ENCODE measurements around the gene ISOC2.
"Not testable (repeated sequence)": the region's sequence is repeated elsewhere in the genome, so short reads cannot be mapped to it uniquely, and the experiment has no call there.

Gene ISOC2

GRCh38 chr19:55457683-55458457 is 3.6 kb downstream of the ISOC2 start:
- H3K36me3 ChIP-seq (ENCODE audit: control insufficient read depth, insufficient read depth, low read length): no peaks in the 10 kb centered on the region
- peaks cover under 1% of the 10 kb centered on the region for H3K27me3 ChIP-seq (ENCODE audit: control insufficient read depth, insufficient read depth, low read length)
- no peak overlapping the region for H3K9ac ChIP-seq (ENCODE audit: low read length)
- no peak overlapping the region for H3K4me3 ChIP-seq (ENCODE audit: low read length)
- no peaks in the 10 kb centered on the region for H3K9me3 ChIP-seq (ENCODE audit: control insufficient read depth, low read length)
- H3K4me1 ChIP-seq (ENCODE audit: control insufficient read depth, insufficient read depth, low read length): peaks cover 27% of the 10 kb centered on the region

GRCh38 chr19:55456347-55456746 is 5.1 kb downstream of the ISOC2 start:
- no peaks in the 10 kb centered on the region for H3K36me3 ChIP-seq (ENCODE audit: control insufficient read depth, insufficient read depth, low read length)
- peaks cover 21% of the 10 kb centered on the region for H3K4me1 ChIP-seq (ENCODE audit: control insufficient read depth, insufficient read depth, low read length)
- no peak overlapping the region for H3K4me3 ChIP-seq (ENCODE audit: low read length)
- no peak overlapping the region for H3K9ac ChIP-seq (ENCODE audit: low read length)
- peaks cover 14% of the 10 kb centered on the region for H3K27me3 ChIP-seq (ENCODE audit: control insufficient read depth, insufficient read depth, low read length)
- H3K9me3 ChIP-seq (ENCODE audit: control insufficient read depth, low read length): no peaks in the 10 kb centered on the region

- Histone ChIP-seq H3K4me1 (ENCODE audit: control insufficient read depth, insufficient read depth, low read length) (peaks cover 16% of the 10 kb centered on the region), H3K9me3 (ENCODE audit: control insufficient read depth, low read length) (no peaks in the 10 kb centered on the region), H3K36me3 (ENCODE audit: control insufficient read depth, insufficient read depth, low read length) (no peaks in the 10 kb centered on the region), H3K27me3 (ENCODE audit: control insufficient read depth, insufficient read depth, low read length) (peaks cover 18% of the 10 kb centered on the region), H3K9ac (ENCODE audit: low read length) (no peak overlapping the region), H3K4me3 (ENCODE audit: low read length) (no peak overlapping the region)
Observed at GRCh38 chr19:55455576-55456235, 5.7 kb downstream of the ISOC2 start.

- Histone ChIP-seq H3K9me3 (ENCODE audit: control insufficient read depth, low read length) (no peaks in the 10 kb centered on the region), H3K4me3 (ENCODE audit: low read length) (no peak overlapping the region), H3K27me3 (ENCODE audit: control insufficient read depth, insufficient read depth, low read length) (peaks cover 25% of the 10 kb centered on the region), H3K4me1 (ENCODE audit: control insufficient read depth, insufficient read depth, low read length) (peaks cover 7% of the 10 kb centered on the region), H3K36me3 (ENCODE audit: control insufficient read depth, insufficient read depth, low read length) (no peaks in the 10 kb centered on the region), H3K9ac (ENCODE audit: low read length) (no peak overlapping the region)
Observed at GRCh38 chr19:55454787-55455243, 6.6 kb downstream of the ISOC2 start.

DNA sequence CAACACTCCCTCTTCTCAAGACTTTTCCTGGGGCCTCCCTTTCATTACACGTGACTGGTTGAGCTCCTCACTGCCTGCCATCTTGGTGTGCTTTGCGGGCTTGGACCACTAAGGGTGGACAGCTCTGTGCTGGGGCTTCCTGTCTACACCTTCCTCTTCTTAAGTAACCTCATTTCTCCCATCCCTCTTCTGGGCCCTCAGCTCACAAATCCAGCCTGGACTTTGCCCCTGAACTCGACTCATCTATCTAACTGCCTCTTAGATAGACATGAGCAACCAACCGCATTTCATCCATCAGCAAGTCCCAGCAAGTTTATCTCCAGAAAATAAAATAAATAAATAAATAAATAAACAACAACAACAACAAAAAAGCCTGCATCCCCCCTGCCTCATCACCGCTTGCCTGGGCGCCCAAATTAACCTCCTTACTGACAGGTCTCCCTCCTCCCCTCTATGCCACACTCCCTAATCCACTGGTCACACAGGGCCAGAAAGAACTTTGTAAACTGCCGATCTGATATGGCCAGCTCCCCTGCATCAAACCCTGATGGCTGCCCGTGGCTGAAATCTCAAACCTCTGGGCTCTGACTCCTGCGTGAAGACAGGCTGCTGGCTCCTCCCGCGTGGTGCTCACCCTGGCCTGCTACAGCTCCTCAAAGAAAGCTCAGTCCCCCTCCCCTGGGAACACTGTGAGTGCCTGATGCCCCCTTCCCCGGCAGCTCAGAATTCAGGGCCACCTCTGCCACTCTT is 7.8 kb downstream of the ISOC2 start:
- Histone ChIP-seq H3K9ac (ENCODE audit: low read length) (no peak overlapping the region), H3K27me3 (ENCODE audit: control insufficient read depth, insufficient read depth, low read length) (peaks cover 34% of the 10 kb centered on the region), H3K4me1 (ENCODE audit: control insufficient read depth, insufficient read depth, low read length) (peaks cover 3% of the 10 kb centered on the region), H3K36me3 (ENCODE audit: control insufficient read depth, insufficient read depth, low read length) (no peaks in the 10 kb centered on the region), H3K4me3 (ENCODE audit: low read length) (no peak overlapping the region), H3K9me3 (ENCODE audit: control insufficient read depth, low read length) (no peaks in the 10 kb centered on the region)

DNA sequence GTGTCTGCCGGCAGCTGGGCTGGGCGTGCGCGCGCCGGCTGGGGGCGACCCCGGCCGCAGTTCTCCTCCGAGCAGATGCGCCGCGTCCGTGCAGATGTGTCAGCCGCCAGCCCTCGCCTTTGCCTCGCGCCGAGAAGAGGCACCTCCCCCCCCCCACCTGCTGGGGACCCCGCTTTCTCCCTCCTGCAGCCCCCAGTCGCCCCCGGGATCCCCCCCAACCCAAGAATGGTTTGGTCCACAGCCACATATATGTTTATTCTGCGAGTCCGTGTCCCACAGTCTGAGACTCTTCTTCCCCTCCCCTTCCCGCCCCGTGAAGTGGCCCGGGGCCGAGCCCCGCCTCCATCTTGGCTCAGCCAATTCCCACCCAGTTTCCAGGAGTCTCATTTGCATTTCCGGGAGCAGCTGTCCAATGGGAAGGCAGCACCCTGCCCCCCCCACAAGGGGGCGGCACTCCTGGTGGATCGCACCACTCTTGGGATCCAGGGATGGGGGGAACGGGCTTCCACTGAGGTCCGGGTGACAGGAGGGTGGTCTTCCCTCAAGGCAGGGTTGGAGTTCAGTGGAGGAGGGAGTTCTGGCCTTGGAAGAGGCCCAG is 8.6 kb downstream of the ISOC2 start:
- peaks cover 42% of the 10 kb centered on the region for H3K27me3 ChIP-seq (ENCODE audit: control insufficient read depth, insufficient read depth, low read length)
- H3K4me1 ChIP-seq (ENCODE audit: control insufficient read depth, insufficient read depth, low read length): peaks cover 3% of the 10 kb centered on the region
- H3K36me3 ChIP-seq (ENCODE audit: control insufficient read depth, insufficient read depth, low read length): no peaks in the 10 kb centered on the region
- H3K9me3 ChIP-seq (ENCODE audit: control insufficient read depth, low read length): no peaks in the 10 kb centered on the region
- H3K4me3 ChIP-seq (ENCODE audit: low read length): no peak overlapping the region
- no peak overlapping the region for H3K9ac ChIP-seq (ENCODE audit: low read length)

DNA sequence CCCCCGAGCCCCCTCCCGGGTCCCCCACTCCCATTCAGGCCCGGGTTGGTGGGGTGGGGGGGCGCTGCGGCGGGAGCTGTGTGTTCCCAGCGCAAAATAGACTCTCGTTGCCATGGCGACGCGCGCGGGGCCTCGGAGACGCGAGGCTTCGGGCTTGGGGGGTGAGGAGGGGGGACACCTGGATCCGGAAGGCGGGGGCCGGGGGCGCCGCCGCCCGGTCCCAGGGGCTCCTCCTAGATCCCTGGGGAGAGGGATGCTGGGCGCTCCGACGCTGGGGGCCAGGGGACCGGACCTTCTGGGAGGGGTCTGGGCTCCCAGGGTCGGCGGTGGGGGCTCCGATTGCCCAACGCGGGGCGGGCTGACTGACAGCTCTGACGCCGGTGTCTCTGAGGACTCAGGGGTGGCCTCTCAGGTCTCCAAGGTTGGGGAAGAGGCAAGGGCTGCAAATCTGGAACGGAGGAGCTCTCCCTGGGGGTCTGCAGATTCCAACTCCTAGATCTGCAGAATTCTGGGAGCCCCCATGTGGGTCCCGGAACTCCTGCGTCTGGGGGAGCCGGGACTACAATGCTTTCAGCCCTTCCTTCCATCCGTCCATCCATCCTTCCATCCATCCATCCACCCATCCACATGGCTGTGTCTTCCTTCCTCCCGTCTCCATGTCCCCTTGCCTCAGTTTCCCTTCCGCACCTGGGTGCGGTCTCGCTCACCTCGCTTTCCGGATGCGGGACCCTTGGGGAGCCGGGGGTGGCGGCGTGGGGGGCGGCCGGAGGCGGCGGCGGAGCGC is 9.3 kb downstream of the ISOC2 start:
- Histone ChIP-seq H3K9ac (ENCODE audit: low read length) (no peak overlapping the region), H3K4me3 (ENCODE audit: low read length) (no peak overlapping the region), H3K4me1 (ENCODE audit: control insufficient read depth, insufficient read depth, low read length) (peaks cover 3% of the 10 kb centered on the region)

DNA sequence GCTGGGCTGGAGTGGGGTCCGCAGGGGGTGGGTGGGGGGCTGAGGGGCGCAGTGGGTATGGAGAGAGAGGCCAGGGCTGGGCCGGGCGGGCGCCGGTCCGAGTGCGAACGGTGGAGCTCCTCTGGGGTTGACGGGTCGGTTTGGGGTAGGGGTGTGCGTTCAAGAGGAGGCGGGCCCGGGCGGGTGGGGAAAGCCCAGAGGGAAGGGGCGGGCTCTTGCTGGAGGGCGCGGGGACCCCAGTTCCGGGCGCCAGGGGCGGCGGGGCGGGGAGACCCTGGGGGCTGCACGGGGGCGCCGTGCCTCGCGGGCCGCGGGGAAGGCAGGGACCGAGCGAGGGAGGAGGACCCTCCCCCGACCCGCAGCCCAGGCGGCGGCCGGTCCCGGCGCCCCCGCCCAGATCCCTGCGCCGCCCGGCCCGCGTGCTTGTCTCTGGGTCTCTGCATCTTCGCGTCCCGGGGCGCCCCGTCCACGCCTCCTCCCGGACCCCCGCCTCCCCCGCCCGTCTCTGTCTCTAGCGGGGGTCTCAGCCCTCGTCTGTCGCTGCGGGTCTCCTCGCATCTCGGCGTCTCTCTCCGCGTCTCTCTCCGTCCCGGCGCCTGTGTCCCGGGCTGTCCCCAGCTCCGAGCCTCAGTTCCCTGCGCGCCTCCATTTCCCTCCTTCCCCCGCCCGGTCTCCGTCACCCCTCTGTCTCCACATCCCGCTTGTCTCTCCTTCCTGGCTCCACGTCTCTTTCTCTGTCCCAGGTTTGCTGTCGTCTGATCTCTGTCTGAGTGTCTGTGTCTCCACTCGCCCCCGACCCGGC is 10.1 kb downstream of the ISOC2 start:
- no peaks in the 10 kb centered on the region for H3K9me3 ChIP-seq (ENCODE audit: control insufficient read depth, low read length)
- H3K9ac ChIP-seq (ENCODE audit: low read length): no peak overlapping the region
- no peak overlapping the region for H3K4me3 ChIP-seq (ENCODE audit: low read length)
- H3K27me3 ChIP-seq (ENCODE audit: control insufficient read depth, insufficient read depth, low read length): peaks cover 48% of the 10 kb centered on the region
- H3K4me1 ChIP-seq (ENCODE audit: control insufficient read depth, insufficient read depth, low read length): peaks cover 3% of the 10 kb centered on the region
- no peaks in the 10 kb centered on the region for H3K36me3 ChIP-seq (ENCODE audit: control insufficient read depth, insufficient read depth, low read length)

More for the DNA sequence above, 9.3 kb downstream of the ISOC2 start:
- H3K36me3 ChIP-seq (ENCODE audit: control insufficient read depth, insufficient read depth, low read length): no peaks in the 10 kb centered on the region
- H3K9me3 ChIP-seq (ENCODE audit: control insufficient read depth, low read length): no peaks in the 10 kb centered on the region
- H3K27me3 ChIP-seq (ENCODE audit: control insufficient read depth, insufficient read depth, low read length): peaks cover 48% of the 10 kb centered on the region

- H3K27me3 ChIP-seq (ENCODE audit: control insufficient read depth, insufficient read depth, low read length): peaks cover 55% of the 10 kb centered on the region
- H3K4me3 ChIP-seq (ENCODE audit: low read length): no peak overlapping the region
Observed at GRCh38 chr19:55449469-55449868, 12.0 kb downstream of the ISOC2 start.

DNA sequence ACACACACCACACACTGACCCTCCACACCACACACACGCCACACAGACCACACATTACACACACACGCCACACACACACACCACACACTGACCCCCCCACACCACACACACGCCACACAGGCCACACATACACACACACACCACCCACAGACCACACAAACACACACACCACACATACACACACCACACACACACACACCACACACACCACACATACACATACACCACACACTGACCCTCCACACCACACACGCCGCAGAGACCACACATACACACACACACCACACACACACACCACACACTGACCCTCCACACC is 13.3 kb downstream of the ISOC2 start:
- not testable (repeated sequence) for H3K9me3 ChIP-seq (ENCODE audit: control insufficient read depth, low read length); H3K4me1 ChIP-seq (ENCODE audit: control insufficient read depth, insufficient read depth, low read length); H3K9ac ChIP-seq (ENCODE audit: low read length); H3K4me3 ChIP-seq (ENCODE audit: low read length); H3K36me3 ChIP-seq (ENCODE audit: control insufficient read depth, insufficient read depth, low read length)
- peaks cover 69% of the 10 kb centered on the region for H3K27me3 ChIP-seq (ENCODE audit: control insufficient read depth, insufficient read depth, low read length)

More at GRCh38 chr19:55449469-55449868, 12.0 kb downstream of the ISOC2 start:
- H3K9me3 ChIP-seq (ENCODE audit: control insufficient read depth, low read length): no peaks in the 10 kb centered on the region
- H3K4me1 ChIP-seq (ENCODE audit: control insufficient read depth, insufficient read depth, low read length): peaks cover 3% of the 10 kb centered on the region
- H3K9ac ChIP-seq (ENCODE audit: low read length): no peak overlapping the region
- H3K36me3 ChIP-seq (ENCODE audit: control insufficient read depth, insufficient read depth, low read length): no peaks in the 10 kb centered on the region
